ENCODE data around the gene ZBTB47.

GRCh38 chr3:42685891-42686820 is 32.7 kb downstream of the ZBTB47 start:
- TF ChIP-seq CTCF (IDR thresholded peaks at IDR 0.05): no peak
- TF ChIP-seq POLR2A (IDR thresholded peaks at IDR 0.05): no peak
